HG02884 (cell line): ENCODE data around the gene CLIC1.

Experiments
- ATAC-seq: cut with Tn5 transposase; IDR thresholded peaks from one replicate; pipeline ENCODE4 v1.9.1; 2021; ENCODE audit warnings: mild to moderate bottlenecking, moderate library complexity; ENCODE audit not compliant: unreplicated experiment

Gene CLIC1

DNA sequence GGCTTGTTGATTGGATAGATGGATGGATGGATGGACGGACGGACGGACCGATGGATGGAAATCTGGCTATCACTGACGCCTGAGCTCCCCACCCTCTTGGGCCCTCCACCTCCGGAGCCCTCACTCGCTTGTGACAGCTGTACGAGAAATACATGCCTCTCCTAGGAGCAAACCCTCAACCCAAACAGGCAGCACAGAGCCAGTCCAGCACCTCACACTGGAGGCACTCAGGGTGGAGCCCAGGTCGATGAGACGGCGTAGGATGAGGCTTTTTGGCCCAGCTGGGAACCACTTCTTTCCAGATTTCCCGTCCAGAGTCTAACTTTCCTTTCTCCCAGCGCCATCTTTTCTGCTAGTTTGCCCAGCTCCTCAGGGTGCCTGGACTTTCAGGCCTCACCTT is 52.7 kb downstream of the CLIC1 start:
- no peak for ATAC-seq

DNA sequence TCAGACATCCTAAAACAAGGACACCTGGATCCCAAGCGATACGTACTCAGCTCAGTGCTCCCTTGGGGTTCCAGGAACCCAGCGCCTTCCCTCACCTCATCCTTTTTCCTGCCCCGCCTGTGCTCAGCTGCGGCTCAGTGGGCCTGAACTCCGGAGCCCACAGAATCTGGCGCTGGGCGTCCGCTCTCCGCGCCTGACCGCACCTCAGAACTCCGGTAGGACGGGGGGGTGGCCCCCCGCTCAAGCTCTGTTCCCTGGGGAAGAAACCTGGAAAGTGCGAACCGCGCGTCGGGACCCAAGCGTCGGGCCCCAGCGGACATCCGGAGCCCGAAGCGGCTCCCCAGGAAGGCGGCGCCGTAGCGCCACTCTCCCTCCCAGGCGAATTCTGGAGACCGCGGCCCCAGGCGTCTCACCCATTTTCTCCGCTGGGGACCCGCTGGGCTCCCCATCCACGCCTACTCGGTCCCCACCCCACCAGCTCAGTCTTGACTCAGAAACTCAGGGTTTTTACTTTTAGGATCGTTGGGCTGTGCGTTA is 55.1 kb downstream of the CLIC1 start:
- ATAC-seq = no peak
